Osteoblast (primary cell): ENCODE data around the gene CBLC. TPM values are rescaled to one million over a fixed set of nuclear protein-coding genes. Genes with fewer than 3 reads are reported as not detected.
A peak's percentile ranks its signal among the peaks of the same experiment; 100 is the strongest.

Experiments
- DNase-seq: peaks from one replicate; pipeline ENCODE4 v3.0.0; 2011; ENCODE audit warnings: low spot score, mixed read lengths; ENCODE audit not compliant: insufficient read length; ENCODE audit errors: missing footprints
- H2AFZ ChIP-seq: 2 replicates; pipeline ENCODE4 v1.6.0; 2011; ENCODE audit warnings: mild to moderate bottlenecking, low read length
- H3K27ac ChIP-seq: 2 replicates; pipeline ENCODE4 v1.5.1; 2011; ENCODE audit warnings: mild to moderate bottlenecking, low read depth, low read length, moderate library complexity
- H3K27me3 ChIP-seq: 2 replicates; pipeline ENCODE4 v1.6.0; 2012; ENCODE audit warnings: mild to moderate bottlenecking, control low read depth, inconsistent platforms, low read length, moderate library complexity; ENCODE audit not compliant: insufficient read depth
- H3K36me3 ChIP-seq: 2 replicates; pipeline ENCODE4 v1.5.1; 2011; ENCODE audit warnings: mild to moderate bottlenecking, low read length, control low read depth, moderate library complexity; ENCODE audit not compliant: insufficient read depth
- H3K4me1 ChIP-seq: 2 replicates; pipeline ENCODE4 v1.5.1; 2011; ENCODE audit warnings: mild to moderate bottlenecking, low read length, control low read depth, moderate library complexity; ENCODE audit not compliant: insufficient read depth
- H3K4me2 ChIP-seq: 2 replicates; pipeline ENCODE4 v1.6.0; 2011; ENCODE audit warnings: mild to moderate bottlenecking, low read length; ENCODE audit not compliant: insufficient read depth
- H3K4me3 ChIP-seq: fragments of 200-600 bp; sonication (generic); 3 replicates; pipeline ENCODE4 v1.5.1; 2012; ENCODE audit warnings: mild to moderate bottlenecking, low read length, inconsistent platforms; ENCODE audit not compliant: insufficient read depth
- H3K79me2 ChIP-seq: 2 replicates; pipeline ENCODE4 v1.6.0; 2012; ENCODE audit warnings: mild to moderate bottlenecking, low read length, control low read depth, inconsistent platforms; ENCODE audit not compliant: insufficient read depth
- H3K9me3 ChIP-seq: 2 replicates; pipeline ENCODE4 v1.5.1; 2011; ENCODE audit warnings: low read depth, low read length, control low read depth
- H4K20me1 ChIP-seq: 2 replicates; pipeline ENCODE4 v1.6.0; 2012; ENCODE audit warnings: mild to moderate bottlenecking, low read length, control low read depth; ENCODE audit not compliant: insufficient read depth
- total RNA-seq: library from RNA; depleted of rRNA; stranded (reverse); fragments of >200 nt; gene quantifications from 2 replicates; pipeline ENCODE4 v1.2.3, GENCODE V29; 2012
- TF ChIP-seq, protein P1 (sequence below): IDR thresholded peaks from 2 replicates; pipeline ENCODE4 v1.5.1; 2011; ENCODE audit warnings: mild to moderate bottlenecking, low read depth, low read length, moderate library complexity; ENCODE audit errors: extremely low read depth

CBLC gene
- total RNA-seq, 1 donor = not detected

DNA sequence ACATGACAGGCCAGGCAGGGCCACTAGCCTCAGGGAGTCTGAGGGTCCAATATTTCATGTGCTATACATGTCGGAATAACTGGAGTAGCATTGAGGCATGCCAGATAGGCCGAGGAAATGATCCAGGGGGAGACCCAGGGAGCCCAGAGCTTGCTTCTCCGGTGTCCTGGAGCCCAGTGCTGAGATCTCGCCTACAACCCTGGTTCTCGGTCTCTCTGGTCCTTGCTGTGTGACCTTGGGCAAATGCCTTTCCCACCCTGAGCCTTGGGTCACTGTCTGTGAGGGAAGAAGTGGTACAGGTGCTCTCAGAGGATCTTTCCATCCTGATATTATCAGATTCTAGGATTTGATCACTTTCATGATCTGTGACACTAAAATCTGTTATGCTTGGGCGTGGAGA lies 11.3 kb downstream of the CBLC start:
- Histone ChIP-seq H3K36me3 (no peaks in the 10 kb centered on the region), H4K20me1 (no peaks in the 10 kb centered on the region), H2AFZ (no peak overlapping the region), H3K27ac (no peak overlapping the region), H3K27me3 (no peaks in the 10 kb centered on the region), H3K4me1 (no peaks in the 10 kb centered on the region), H3K79me2 (no peaks in the 10 kb centered on the region), H3K4me3 (no peak overlapping the region), H3K9me3 (no peaks in the 10 kb centered on the region), H3K4me2 (no peak overlapping the region)
- DNase-seq = peak; percentile 77
- TF ChIP-seq, protein P1, sequence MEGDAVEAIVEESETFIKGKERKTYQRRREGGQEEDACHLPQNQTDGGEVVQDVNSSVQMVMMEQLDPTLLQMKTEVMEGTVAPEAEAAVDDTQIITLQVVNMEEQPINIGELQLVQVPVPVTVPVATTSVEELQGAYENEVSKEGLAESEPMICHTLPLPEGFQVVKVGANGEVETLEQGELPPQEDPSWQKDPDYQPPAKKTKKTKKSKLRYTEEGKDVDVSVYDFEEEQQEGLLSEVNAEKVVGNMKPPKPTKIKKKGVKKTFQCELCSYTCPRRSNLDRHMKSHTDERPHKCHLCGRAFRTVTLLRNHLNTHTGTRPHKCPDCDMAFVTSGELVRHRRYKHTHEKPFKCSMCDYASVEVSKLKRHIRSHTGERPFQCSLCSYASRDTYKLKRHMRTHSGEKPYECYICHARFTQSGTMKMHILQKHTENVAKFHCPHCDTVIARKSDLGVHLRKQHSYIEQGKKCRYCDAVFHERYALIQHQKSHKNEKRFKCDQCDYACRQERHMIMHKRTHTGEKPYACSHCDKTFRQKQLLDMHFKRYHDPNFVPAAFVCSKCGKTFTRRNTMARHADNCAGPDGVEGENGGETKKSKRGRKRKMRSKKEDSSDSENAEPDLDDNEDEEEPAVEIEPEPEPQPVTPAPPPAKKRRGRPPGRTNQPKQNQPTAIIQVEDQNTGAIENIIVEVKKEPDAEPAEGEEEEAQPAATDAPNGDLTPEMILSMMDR = no peak

DNA sequence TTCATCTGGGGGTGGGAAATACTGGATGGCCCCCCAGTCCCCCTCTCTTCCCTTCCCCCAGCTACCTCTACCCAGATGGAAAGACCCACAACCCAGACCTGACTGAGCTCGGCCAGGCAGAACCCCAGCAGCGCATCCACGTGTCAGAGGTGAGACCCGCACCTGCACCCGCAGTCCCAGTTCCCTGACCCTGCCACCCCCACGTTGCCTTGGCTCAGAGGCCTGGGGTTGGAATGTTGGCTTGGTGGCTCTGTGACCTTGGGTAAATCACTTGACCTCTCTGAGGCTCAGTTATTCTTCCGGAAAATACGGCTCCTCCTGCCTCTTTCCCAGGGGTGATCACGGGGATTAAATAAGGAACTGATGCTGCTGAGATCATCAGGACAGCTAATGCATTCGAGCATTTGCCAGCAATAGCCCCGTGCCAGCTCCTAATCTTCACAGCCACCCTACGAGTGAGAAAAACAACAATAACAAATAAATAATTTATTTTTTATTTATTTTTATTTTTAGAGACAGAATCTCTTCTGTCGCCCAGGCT lies 12.3 kb downstream of the CBLC start:
- H3K79me2 ChIP-seq = no peaks in the 10 kb centered on the region
- no peak overlapping the region for H3K4me2 ChIP-seq
- TF ChIP-seq, protein P1 = no peak
- H3K36me3 ChIP-seq = no peaks in the 10 kb centered on the region
- no peaks in the 10 kb centered on the region for H3K4me1 ChIP-seq
- DNase-seq = no peak
- no peaks in the 10 kb centered on the region for H3K27me3 ChIP-seq
- no peaks in the 10 kb centered on the region for H4K20me1 ChIP-seq
- no peak overlapping the region for H3K27ac ChIP-seq
- no peaks in the 10 kb centered on the region for H3K9me3 ChIP-seq
- no peak overlapping the region for H3K4me3 ChIP-seq
- H2AFZ ChIP-seq = no peak overlapping the region

DNA sequence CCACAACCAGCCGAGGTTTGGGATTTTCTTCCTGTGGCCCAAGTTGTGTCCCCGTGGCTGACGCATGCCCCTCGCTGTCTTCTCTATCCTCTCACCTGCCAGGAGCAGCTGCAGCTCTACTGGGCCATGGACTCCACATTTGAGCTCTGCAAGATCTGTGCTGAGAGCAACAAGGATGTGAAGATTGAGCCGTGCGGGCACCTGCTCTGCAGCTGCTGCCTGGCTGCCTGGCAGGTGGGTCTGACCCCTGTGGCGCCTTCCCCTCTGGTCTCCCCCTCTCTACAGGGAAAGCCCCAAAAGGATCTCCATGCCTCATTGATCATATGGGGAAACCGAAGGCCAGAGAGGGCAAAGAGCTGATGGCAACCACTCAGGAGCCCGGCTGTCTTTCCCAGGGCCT lies 14.6 kb downstream of the CBLC start:
- H3K9me3 ChIP-seq = no peaks in the 10 kb centered on the region
- H3K4me2 ChIP-seq = no peak overlapping the region
- H3K79me2 ChIP-seq = no peaks in the 10 kb centered on the region
- TF ChIP-seq, protein P1 = no peak
- H3K4me1 ChIP-seq = no peaks in the 10 kb centered on the region
- DNase-seq = peak; percentile 79
- H2AFZ ChIP-seq = no peak overlapping the region
- H4K20me1 ChIP-seq = no peaks in the 10 kb centered on the region
- no peaks in the 10 kb centered on the region for H3K27me3 ChIP-seq
- no peaks in the 10 kb centered on the region for H3K36me3 ChIP-seq
- no peak overlapping the region for H3K4me3 ChIP-seq
- H3K27ac ChIP-seq = no peak overlapping the region

DNA sequence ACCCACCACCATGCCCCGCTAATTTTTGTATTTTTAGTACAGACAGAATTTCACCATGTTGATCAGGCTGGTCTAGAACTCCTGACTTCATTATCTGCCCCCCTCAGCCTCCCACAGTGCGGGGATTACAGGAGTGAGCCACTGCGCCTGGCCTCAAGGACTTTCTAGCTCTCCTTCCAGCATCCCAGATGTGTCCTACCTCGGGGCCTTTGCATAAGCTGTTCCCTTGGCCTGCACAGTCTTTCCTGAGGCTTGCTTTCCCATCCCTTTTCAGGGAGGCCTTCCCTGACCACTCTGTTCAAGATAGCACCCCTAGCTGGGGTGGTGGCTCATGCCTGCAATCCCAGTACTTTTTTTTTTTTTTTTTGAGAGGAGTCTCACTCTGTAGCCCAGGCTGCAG lies 16.9 kb downstream of the CBLC start:
- H3K27me3 ChIP-seq = no peaks in the 10 kb centered on the region
- no peak overlapping the region for H3K27ac ChIP-seq
- no peaks in the 10 kb centered on the region for H3K79me2 ChIP-seq
- H3K9me3 ChIP-seq = no peaks in the 10 kb centered on the region
- TF ChIP-seq, protein P1 = no peak
- H3K4me2 ChIP-seq = no peak overlapping the region
- no peak overlapping the region for H3K4me3 ChIP-seq
- peak; percentile 47 for DNase-seq
- H3K4me1 ChIP-seq = no peaks in the 10 kb centered on the region
- no peaks in the 10 kb centered on the region for H4K20me1 ChIP-seq
- no peaks in the 10 kb centered on the region for H3K36me3 ChIP-seq
- H2AFZ ChIP-seq = no peak overlapping the region
